B cell (primary cell): ENCODE results near the gene NEK5. TPM values are rescaled to one million over a fixed set of nuclear protein-coding genes. Genes with fewer than 3 reads are reported as not detected.

Experiments used
- ATAC-seq: fragments of 200-7000 bp; cut with Tn5 transposase; one replicate; pipeline ENCODE4 v1.10.0; 2021; ENCODE audit warnings: low read depth, mild to moderate bottlenecking, moderate number of reproducible peaks, moderate library complexity
- CTCF ChIA-PET: fragments of 350-600 bp; sonication (Branson Sonifier 250); formaldehyde crosslinking; loops from one replicate; lab custom pipeline; 2021; ENCODE audit warnings: antibody characterized with exemption, inconsistent platforms; lab: Charles Lee
- POLR2A ChIA-PET: fragments of 350-600 bp; sonication (Branson Sonifier 250); formaldehyde crosslinking; loops from one replicate; lab custom pipeline; 2021; ENCODE audit warnings: antibody characterized with exemption; lab: Charles Lee
- DNase-seq: peaks from one replicate; pipeline ENCODE4 v3.0.0; 2013
- H2AFZ ChIP-seq: 2 replicates; pipeline ENCODE4 v1.6.1; 2012; ENCODE audit warnings: mild to moderate bottlenecking, low read depth, low read length; ENCODE audit not compliant: insufficient read depth, poor library complexity, severe bottlenecking
- H3K27ac ChIP-seq, 2 donors: 1 replicate in 1 of 2; 2 replicates in 1 of 2; pipeline ENCODE4 v1.5.1; 2012 to 2013; ENCODE audit warnings: low read length in 2 of 2, mild to moderate bottlenecking in 2 of 2, moderate library complexity in 1 of 2
- H3K27me3 ChIP-seq, 4 experiments: fragments of 200-600 bp in 1 of 4; sonication (generic) in 1 of 4; replicated peaks in 1 of 4; 1 replicate in 2 of 4; 2 replicates in 2 of 4; pipeline versions ENCODE4 v1.6.1 to v1.7.0; 2013 to 2016; ENCODE audit warnings: low read length in 3 of 4, mild to moderate bottlenecking in 2 of 4, mixed read lengths in 1 of 4, moderate library complexity in 1 of 4; ENCODE audit not compliant: insufficient read depth in 4 of 4, control insufficient read depth in 3 of 4; ENCODE audit errors: control extremely low read depth in 1 of 4
- H3K36me3 ChIP-seq, 2 experiments: replicated peaks in 1 of 2; 1 replicate in 1 of 2; 2 replicates in 1 of 2; pipeline versions ENCODE4 v1.6.1 to v1.7.1; 2013; ENCODE audit warnings: low read length in 1 of 2; ENCODE audit not compliant: insufficient read depth in 2 of 2, control insufficient read depth in 1 of 2; ENCODE audit errors: control extremely low read depth in 1 of 2, extremely low read depth in 1 of 2
- H3K4me1 ChIP-seq, 2 donors: fragments of 200-600 bp in 1 of 2; sonication (generic) in 1 of 2; 1 replicate in 1 of 2; 2 replicates in 1 of 2; pipeline versions ENCODE4 v1.5.1 to v1.6.1; 2013 to 2017; ENCODE audit warnings: low read length in 2 of 2; ENCODE audit not compliant: control insufficient read depth in 2 of 2, insufficient read depth in 2 of 2
- H3K4me2 ChIP-seq: replicated peaks from 2 replicates; pipeline ENCODE3; 2012; ENCODE audit warnings: mild to moderate bottlenecking, low read depth, low read length; ENCODE audit not compliant: poor library complexity, severe bottlenecking
- H3K4me3 ChIP-seq, 5 experiments: fragments of 200-600 bp in 1 of 5; sonication (generic) in 1 of 5; 1 replicate in 3 of 5; 2 replicates in 2 of 5; pipeline versions ENCODE4 v1.5.1 to v1.7.0; 2011 to 2016; ENCODE audit warnings: low read length in 4 of 5, mild to moderate bottlenecking in 4 of 5, low read depth in 2 of 5, control low read depth in 1 of 5, moderate library complexity in 1 of 5; ENCODE audit not compliant: insufficient read depth in 1 of 5; ENCODE audit errors: control extremely low read depth in 1 of 5, extremely low read depth in 1 of 5
- H3K79me2 ChIP-seq: fragments of 200-600 bp; sonication (generic); one replicate; pipeline ENCODE4 v1.6.0; 2016; ENCODE audit warnings: low read length; ENCODE audit not compliant: control insufficient read depth, insufficient read depth
- H3K9ac ChIP-seq: fragments of 200-600 bp; sonication (generic); 2 replicates; pipeline ENCODE4 v1.6.1; 2017; ENCODE audit warnings: mild to moderate bottlenecking, low read length, moderate library complexity
- H3K9me3 ChIP-seq, 3 donors: one replicate each; pipeline versions ENCODE4 v1.6.1 to v1.7.1; 2013; ENCODE audit warnings: low read length in 2 of 3; ENCODE audit not compliant: control insufficient read depth in 2 of 3, insufficient read depth in 1 of 3; ENCODE audit errors: control extremely low read depth in 1 of 3
- H4K20me1 ChIP-seq: 2 replicates; pipeline ENCODE4 v1.6.0; 2012; ENCODE audit warnings: mild to moderate bottlenecking, low read length; ENCODE audit not compliant: insufficient read depth, control insufficient read depth, poor library complexity, severe bottlenecking
- H3K27ac Mint-ChIP-seq: one replicate; pipeline ENCODE4 v1.8.0; 2021; ENCODE audit warnings: mixed read lengths
- H3K27me3 Mint-ChIP-seq: one replicate; pipeline ENCODE4 v1.8.0; 2021; ENCODE audit warnings: mixed read lengths
- H3K4me1 Mint-ChIP-seq: one replicate; pipeline ENCODE4 v1.8.0; 2021; ENCODE audit warnings: mixed read lengths
- H3K4me3 Mint-ChIP-seq: one replicate; pipeline ENCODE4 v1.8.0; 2021; ENCODE audit warnings: mixed read lengths
- H3K9me3 Mint-ChIP-seq: one replicate; pipeline ENCODE4 v1.8.0; 2022; ENCODE audit warnings: mixed read lengths; ENCODE audit not compliant: insufficient read depth
- EZH2 ChIP-seq: IDR thresholded peaks from 2 replicates; pipeline ENCODE4 v1.6.1; 2012; ENCODE audit warnings: borderline replicate concordance, low read depth, mild to moderate bottlenecking, moderate library complexity, low read length; ENCODE audit not compliant: insufficient read depth, poor library complexity, severe bottlenecking
- WGBS: methylation state at CpG from one replicate; pipeline ENCODE4 v1.1.5; 2013; ENCODE audit warnings: missing lambda C conversion rate; ENCODE audit not compliant: insufficient coverage; 5-methylcytosine and 5-hydroxymethylcytosine counted together
- intact Hi-C: fragments of 100-400 bp; cut with micrococcal nuclease; formaldehyde crosslinking; loops from one replicate; pipeline ENCODE4 v1.10.0; 2022
- polyA plus RNA-seq: library from polyadenylated mRNA; depleted of rRNA; stranded (reverse); fragments of >200 nt; gene quantifications from 2 replicates; pipeline ENCODE4 v1.2.3, GENCODE V29; 2012
- total RNA-seq, 2 donors: library from RNA; stranded (reverse); fragments of 120-200 nt in 1 of 2; gene quantifications; 1 replicate in 1 of 2; 2 replicates in 1 of 2; pipeline versions ENCODE4 v1.2.3 to v1.2.4, GENCODE V29; 2013 to 2022
- TF ChIP-seq, protein P1 (sequence below): fragments of 200-600 bp; IDR thresholded peaks from one replicate; pipeline ENCODE4 v1.8.0; 2022; ENCODE audit warnings: antibody characterized with exemption, mild to moderate bottlenecking

The NEK5 gene
- total and polyA plus RNA-seq, 2 donors (not counting 1 experiment from before 2014, with no cell fraction given) = not detected

DNA sequence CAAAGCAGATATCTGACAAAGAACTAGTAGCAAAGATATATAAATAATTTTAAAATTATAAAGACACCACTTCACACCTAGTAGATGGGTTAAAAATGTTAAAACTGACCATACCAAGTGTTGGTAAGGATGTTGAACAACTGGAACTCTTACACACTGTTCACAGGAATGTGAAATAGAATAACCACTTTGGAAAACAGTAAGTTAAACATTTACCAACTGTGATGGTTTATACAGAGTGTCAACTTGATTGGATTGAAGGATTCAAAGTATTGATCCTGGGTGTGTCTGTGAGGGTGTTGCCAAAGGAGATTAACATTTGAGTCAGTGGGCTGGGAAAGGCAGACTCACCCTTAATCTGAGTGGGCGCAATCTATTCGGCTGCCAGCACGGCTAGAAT is 85.2 kb downstream of the NEK5 start:
- Histone ChIP-seq H3K4me1 (no peaks in the 10 kb centered on the region), H2AFZ (no peak overlapping the region), H3K27me3 (no peaks in the 10 kb centered on the region), H3K4me3 (no peak overlapping the region), H3K79me2 (no peaks in the 10 kb centered on the region), H3K4me2 (no peak overlapping the region), H3K36me3 (no peaks in the 10 kb centered on the region), H3K9ac (no peak overlapping the region), H3K9me3 (peaks cover 0 to 4% (median 2%) of the 10 kb centered on the region in 3 donors), H3K27ac (no peak overlapping the region), H4K20me1 (no peaks in the 10 kb centered on the region)
- H3K27ac Mint-ChIP-seq = no peak overlapping the region
- CTCF ChIA-PET = no interaction called here
- WGBS = 77% methylated on average over 3 of the region's 3 CpGs
- TF ChIP-seq, protein P1, sequence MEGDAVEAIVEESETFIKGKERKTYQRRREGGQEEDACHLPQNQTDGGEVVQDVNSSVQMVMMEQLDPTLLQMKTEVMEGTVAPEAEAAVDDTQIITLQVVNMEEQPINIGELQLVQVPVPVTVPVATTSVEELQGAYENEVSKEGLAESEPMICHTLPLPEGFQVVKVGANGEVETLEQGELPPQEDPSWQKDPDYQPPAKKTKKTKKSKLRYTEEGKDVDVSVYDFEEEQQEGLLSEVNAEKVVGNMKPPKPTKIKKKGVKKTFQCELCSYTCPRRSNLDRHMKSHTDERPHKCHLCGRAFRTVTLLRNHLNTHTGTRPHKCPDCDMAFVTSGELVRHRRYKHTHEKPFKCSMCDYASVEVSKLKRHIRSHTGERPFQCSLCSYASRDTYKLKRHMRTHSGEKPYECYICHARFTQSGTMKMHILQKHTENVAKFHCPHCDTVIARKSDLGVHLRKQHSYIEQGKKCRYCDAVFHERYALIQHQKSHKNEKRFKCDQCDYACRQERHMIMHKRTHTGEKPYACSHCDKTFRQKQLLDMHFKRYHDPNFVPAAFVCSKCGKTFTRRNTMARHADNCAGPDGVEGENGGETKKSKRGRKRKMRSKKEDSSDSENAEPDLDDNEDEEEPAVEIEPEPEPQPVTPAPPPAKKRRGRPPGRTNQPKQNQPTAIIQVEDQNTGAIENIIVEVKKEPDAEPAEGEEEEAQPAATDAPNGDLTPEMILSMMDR = no peak
- TF ChIP-seq EZH2 = no peak
- H3K9me3 Mint-ChIP-seq = peaks cover 3% of the 10 kb centered on the region
- H3K4me3 Mint-ChIP-seq = no peak overlapping the region
- ATAC-seq (no peak), DNase-seq (no peak)
- no peaks in the 10 kb centered on the region for H3K27me3 Mint-ChIP-seq
- POLR2A ChIA-PET = no interaction called here
- intact Hi-C loops = loop anchor here (10.0 kb wide), 1 partner anchor 51 kb away; no protein-coding TSS in a partner anchor
- H3K4me1 Mint-ChIP-seq = no peaks in the 10 kb centered on the region

DNA sequence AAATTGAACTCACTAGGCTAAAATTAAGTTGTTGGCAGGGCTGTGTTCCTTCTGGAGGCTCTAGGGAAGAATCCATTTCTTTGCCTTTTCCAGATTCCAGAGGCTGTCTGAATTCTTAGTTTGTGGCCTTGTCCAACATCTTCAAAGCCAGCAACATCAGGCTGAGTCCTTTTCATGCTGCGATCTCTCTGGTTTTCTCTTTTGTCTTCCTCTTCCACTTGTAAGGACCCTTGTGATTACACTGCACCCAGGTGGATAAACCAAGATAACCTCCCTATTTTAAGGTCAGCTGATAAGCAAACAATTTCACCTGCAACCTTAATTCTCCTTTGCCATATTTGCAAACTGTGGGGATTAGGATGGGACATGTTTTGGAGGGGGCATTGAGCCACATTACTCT is 92.8 kb downstream of the NEK5 start:
- no peak overlapping the region for H3K4me2 ChIP-seq
- TF ChIP-seq, protein P1 = no peak
- TF ChIP-seq EZH2 = no peak
- no peak for DNase-seq
- H3K4me1 ChIP-seq = no peaks in the 10 kb centered on the region
- Mint-ChIP-seq H3K4me3 (no peak overlapping the region), H3K27me3 (no peaks in the 10 kb centered on the region), H3K9me3 (no peaks in the 10 kb centered on the region), H3K4me1 (peaks cover 3% of the 10 kb centered on the region), H3K27ac (no peak overlapping the region)
- no peak overlapping the region for H3K4me3 ChIP-seq
- no peaks in the 10 kb centered on the region for H3K79me2 ChIP-seq
- H4K20me1 ChIP-seq = peaks cover 9% of the 10 kb centered on the region
- no peak overlapping the region for H3K9ac ChIP-seq
- peaks cover 0 to 2% (median 0%) of the 10 kb centered on the region in 3 donors for H3K9me3 ChIP-seq
- WGBS = 100% methylated on average over 1 of the region's 1 CpG
- no peaks in the 10 kb centered on the region for H3K36me3 ChIP-seq
- POLR2A ChIA-PET = no interaction called here
- intact Hi-C loops = no loop called here
- no peak for ATAC-seq
- CTCF ChIA-PET = no interaction called here
- H3K27ac ChIP-seq = no peak overlapping the region
- H3K27me3 ChIP-seq = no peaks in the 10 kb centered on the region
- H2AFZ ChIP-seq = no peak overlapping the region
